Testis (tissue), 2 donors: Measurements from ENCODE around the gene FBXW5.

Experiments
- POLR2A ChIP-seq: fragments of 450-650 bp; IDR thresholded peaks from one replicate; pipeline ENCODE4 v1.6.1; 2017; ENCODE audit warnings: antibody characterized with exemption, mild to moderate bottlenecking, moderate library complexity
- TF ChIP-seq, protein P1 (sequence below), 3 experiments: fragments of 450-650 bp in 2 of 3; fragments of 200-600 bp in 1 of 3; sonication (generic) in 1 of 3; IDR thresholded peaks; one replicate each; pipeline ENCODE4 v1.5.1; 2016 to 2019; ENCODE audit warnings: antibody characterized with exemption in 3 of 3, mild to moderate bottlenecking in 2 of 3, moderate library complexity in 1 of 3

DNA sequence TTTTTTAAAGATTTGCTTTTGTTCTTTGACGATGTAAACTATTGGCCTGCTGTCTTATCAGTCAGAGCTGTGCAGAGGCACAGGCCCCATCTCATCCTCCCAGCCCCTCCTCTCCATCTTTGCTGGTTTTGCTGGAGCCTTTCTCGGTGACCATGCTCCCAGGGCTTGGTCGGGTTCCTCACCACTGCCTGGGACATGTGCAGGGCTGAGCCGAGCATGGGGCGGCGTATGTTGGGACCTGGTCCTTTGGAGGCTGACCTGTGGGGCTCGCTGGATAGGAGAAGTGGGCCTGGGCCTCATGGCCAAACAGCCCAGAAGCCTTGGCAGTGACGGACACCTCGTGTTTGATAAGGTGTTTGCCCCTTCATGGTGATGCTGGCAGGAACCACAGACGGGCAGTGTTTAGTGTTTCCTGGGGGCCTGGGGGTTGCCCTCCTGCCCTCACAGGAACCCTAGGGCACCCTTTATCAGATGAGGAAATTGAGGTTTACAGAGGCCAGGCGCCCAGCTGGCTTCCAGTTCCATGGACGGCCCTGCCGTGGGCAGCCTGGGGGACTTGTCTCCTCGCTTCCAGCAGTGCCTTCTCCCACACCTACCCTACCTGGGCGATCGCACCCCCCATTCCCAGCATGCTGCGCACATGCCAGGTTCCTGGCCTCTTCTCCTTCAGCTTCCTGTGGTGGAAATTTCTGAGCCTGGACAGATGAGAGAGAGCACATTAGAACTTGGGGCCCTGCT lies 30.7 kb downstream of the FBXW5 start:
- TF ChIP-seq, protein P1, sequence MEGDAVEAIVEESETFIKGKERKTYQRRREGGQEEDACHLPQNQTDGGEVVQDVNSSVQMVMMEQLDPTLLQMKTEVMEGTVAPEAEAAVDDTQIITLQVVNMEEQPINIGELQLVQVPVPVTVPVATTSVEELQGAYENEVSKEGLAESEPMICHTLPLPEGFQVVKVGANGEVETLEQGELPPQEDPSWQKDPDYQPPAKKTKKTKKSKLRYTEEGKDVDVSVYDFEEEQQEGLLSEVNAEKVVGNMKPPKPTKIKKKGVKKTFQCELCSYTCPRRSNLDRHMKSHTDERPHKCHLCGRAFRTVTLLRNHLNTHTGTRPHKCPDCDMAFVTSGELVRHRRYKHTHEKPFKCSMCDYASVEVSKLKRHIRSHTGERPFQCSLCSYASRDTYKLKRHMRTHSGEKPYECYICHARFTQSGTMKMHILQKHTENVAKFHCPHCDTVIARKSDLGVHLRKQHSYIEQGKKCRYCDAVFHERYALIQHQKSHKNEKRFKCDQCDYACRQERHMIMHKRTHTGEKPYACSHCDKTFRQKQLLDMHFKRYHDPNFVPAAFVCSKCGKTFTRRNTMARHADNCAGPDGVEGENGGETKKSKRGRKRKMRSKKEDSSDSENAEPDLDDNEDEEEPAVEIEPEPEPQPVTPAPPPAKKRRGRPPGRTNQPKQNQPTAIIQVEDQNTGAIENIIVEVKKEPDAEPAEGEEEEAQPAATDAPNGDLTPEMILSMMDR (IDR thresholded peaks at IDR 0.05): no peak
- no peak for TF ChIP-seq POLR2A
